DND-41 (cell line): ENCODE measurements around the gene MICAL2.
A peak's percentile ranks its signal among the peaks of the same experiment; 100 is the strongest.

ENCODE experiments used
- ATAC-seq: fragments of 200-7000 bp; cut with Tn5 transposase; 3 replicates; pipeline ENCODE4 v1.9.1; 2021; ENCODE audit warnings: low read depth; ENCODE audit not compliant: insufficient read depth
- DNase-seq: peaks from one replicate; pipeline ENCODE4 v3.0.0-alpha.2; 2020
- H2AFZ ChIP-seq: 2 replicates; pipeline ENCODE4 v1.6.0; 2012; ENCODE audit warnings: low read depth, low read length
- H3K27ac ChIP-seq: 2 replicates; pipeline ENCODE4 v1.5.1; 2012; ENCODE audit warnings: low read length, inconsistent platforms
- H3K27me3 ChIP-seq: fragments of 200-600 bp; sonication (generic); 2 replicates; pipeline ENCODE4 v1.6.0; 2012; ENCODE audit warnings: low read length, mild to moderate bottlenecking, inconsistent platforms; ENCODE audit not compliant: insufficient read depth, poor library complexity
- H3K36me3 ChIP-seq: 2 replicates; pipeline ENCODE4 v1.5.1; 2012; ENCODE audit warnings: low read length, inconsistent platforms; ENCODE audit not compliant: insufficient read depth
- H3K4me1 ChIP-seq: 2 replicates; pipeline ENCODE4 v1.5.1; 2012; ENCODE audit warnings: mild to moderate bottlenecking, low read length; ENCODE audit not compliant: insufficient read depth
- H3K4me2 ChIP-seq: 2 replicates; pipeline ENCODE4 v1.6.0; 2012; ENCODE audit warnings: mild to moderate bottlenecking, moderate library complexity, low read length, inconsistent platforms; ENCODE audit not compliant: insufficient read depth
- H3K4me3 ChIP-seq, 2 experiments: fragments of 200-600 bp in 1 of 2; shearing (Covaris generic) in 1 of 2; 2 replicates each; pipeline ENCODE4 v1.5.1; 2012 to 2016; ENCODE audit warnings: inconsistent platforms in 2 of 2, low read length in 2 of 2, mild to moderate bottlenecking in 2 of 2, low read depth in 1 of 2, moderate library complexity in 1 of 2
- H3K79me2 ChIP-seq: 2 replicates; pipeline ENCODE4 v1.6.0; 2012; ENCODE audit warnings: low read length, inconsistent platforms; ENCODE audit not compliant: insufficient read depth
- H3K9ac ChIP-seq: 2 replicates; pipeline ENCODE4 v1.6.0; 2012; ENCODE audit warnings: low read depth, mild to moderate bottlenecking, inconsistent platforms, low read length, moderate library complexity
- H3K9me3 ChIP-seq: 2 replicates; pipeline ENCODE4 v1.5.1; 2012; ENCODE audit warnings: low read length, moderate library complexity, mild to moderate bottlenecking, inconsistent platforms; ENCODE audit not compliant: insufficient read depth, severe bottlenecking
- H4K20me1 ChIP-seq: 2 replicates; pipeline ENCODE4 v1.6.0; 2012; ENCODE audit warnings: low read length; ENCODE audit not compliant: insufficient read depth
- EZH2 ChIP-seq: IDR thresholded peaks from 3 replicates; pipeline ENCODE4 v1.6.1; 2012; ENCODE audit warnings: borderline replicate concordance, low read depth, mild to moderate bottlenecking, moderate library complexity, low read length, inconsistent platforms; ENCODE audit not compliant: severe bottlenecking
- TF ChIP-seq, protein P1 (sequence below): IDR thresholded peaks from 2 replicates; pipeline ENCODE4 v1.5.1; 2012; ENCODE audit warnings: borderline replicate concordance, low read length, moderate library complexity, mild to moderate bottlenecking; ENCODE audit not compliant: poor library complexity, severe bottlenecking; ENCODE audit errors: extremely low read depth

MICAL2 gene

GRCh38 chr11:12160680-12161079 lies 50.3 kb downstream of the MICAL2 start:
- Histone ChIP-seq H3K9me3 (no peaks in the 10 kb centered on the region), H4K20me1 (no peaks in the 10 kb centered on the region), H3K79me2 (no peaks in the 10 kb centered on the region), H3K27me3 (no peaks in the 10 kb centered on the region), H2AFZ (no peak overlapping the region), H3K4me1 (peaks cover 19% of the 10 kb centered on the region), H3K36me3 (no peaks in the 10 kb centered on the region), H3K9ac (no peak overlapping the region), H3K4me2 (no peak overlapping the region), H3K4me3 (no peak overlapping the region), H3K27ac (no peak overlapping the region)
- TF ChIP-seq, protein P1, sequence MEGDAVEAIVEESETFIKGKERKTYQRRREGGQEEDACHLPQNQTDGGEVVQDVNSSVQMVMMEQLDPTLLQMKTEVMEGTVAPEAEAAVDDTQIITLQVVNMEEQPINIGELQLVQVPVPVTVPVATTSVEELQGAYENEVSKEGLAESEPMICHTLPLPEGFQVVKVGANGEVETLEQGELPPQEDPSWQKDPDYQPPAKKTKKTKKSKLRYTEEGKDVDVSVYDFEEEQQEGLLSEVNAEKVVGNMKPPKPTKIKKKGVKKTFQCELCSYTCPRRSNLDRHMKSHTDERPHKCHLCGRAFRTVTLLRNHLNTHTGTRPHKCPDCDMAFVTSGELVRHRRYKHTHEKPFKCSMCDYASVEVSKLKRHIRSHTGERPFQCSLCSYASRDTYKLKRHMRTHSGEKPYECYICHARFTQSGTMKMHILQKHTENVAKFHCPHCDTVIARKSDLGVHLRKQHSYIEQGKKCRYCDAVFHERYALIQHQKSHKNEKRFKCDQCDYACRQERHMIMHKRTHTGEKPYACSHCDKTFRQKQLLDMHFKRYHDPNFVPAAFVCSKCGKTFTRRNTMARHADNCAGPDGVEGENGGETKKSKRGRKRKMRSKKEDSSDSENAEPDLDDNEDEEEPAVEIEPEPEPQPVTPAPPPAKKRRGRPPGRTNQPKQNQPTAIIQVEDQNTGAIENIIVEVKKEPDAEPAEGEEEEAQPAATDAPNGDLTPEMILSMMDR = no peak
- TF ChIP-seq EZH2 = no peak
- no peak for DNase-seq
- ATAC-seq = no peak

DNA sequence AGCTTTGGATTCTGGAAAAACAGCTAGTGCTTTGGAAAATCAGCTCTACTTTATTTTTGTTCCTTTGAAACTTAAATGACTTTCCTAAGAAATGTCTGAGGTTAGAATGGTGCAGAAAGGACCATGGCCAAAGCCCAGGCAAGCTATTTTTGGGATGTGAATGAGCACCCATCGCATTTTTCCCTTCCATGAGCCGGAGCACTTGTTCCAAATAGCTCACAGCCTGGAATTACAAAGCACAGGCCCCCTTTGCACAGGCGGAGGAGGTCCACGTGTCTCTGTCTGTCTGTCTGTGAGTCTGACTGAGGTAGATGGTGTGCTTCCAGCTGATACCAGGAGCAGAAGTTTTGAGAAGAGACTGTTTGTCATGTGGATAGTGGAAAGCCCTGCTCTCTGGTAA lies 50.7 kb downstream of the MICAL2 start:
- no peaks in the 10 kb centered on the region for H3K27me3 ChIP-seq
- H2AFZ ChIP-seq = no peak overlapping the region

GRCh38 chr11:12161603-12162350 lies 51.4 kb downstream of the MICAL2 start:
- DNase-seq (no peak), ATAC-seq (no peak)
- Histone ChIP-seq H2AFZ (no peak overlapping the region), H3K9ac (no peak overlapping the region), H3K36me3 (no peaks in the 10 kb centered on the region), H3K4me1 (peaks cover 15% of the 10 kb centered on the region), H3K79me2 (no peaks in the 10 kb centered on the region), H3K4me3 (no peak overlapping the region), H3K4me2 (no peak overlapping the region), H4K20me1 (no peaks in the 10 kb centered on the region), H3K27ac (no peak overlapping the region), H3K9me3 (no peaks in the 10 kb centered on the region), H3K27me3 (no peaks in the 10 kb centered on the region)
- no peak for TF ChIP-seq EZH2
- TF ChIP-seq, protein P1 = no peak

More for the DNA sequence above, 50.7 kb downstream of the MICAL2 start:
- Histone ChIP-seq H3K4me2 (no peak overlapping the region), H3K27ac (no peak overlapping the region), H3K36me3 (no peaks in the 10 kb centered on the region), H4K20me1 (no peaks in the 10 kb centered on the region), H3K4me1 (peaks cover 19% of the 10 kb centered on the region), H3K4me3 (no peak overlapping the region), H3K9ac (no peak overlapping the region), H3K79me2 (no peaks in the 10 kb centered on the region), H3K9me3 (no peaks in the 10 kb centered on the region)
- no peak for ATAC-seq
- no peak for DNase-seq
- TF ChIP-seq, protein P1 = no peak
- no peak for TF ChIP-seq EZH2

DNA sequence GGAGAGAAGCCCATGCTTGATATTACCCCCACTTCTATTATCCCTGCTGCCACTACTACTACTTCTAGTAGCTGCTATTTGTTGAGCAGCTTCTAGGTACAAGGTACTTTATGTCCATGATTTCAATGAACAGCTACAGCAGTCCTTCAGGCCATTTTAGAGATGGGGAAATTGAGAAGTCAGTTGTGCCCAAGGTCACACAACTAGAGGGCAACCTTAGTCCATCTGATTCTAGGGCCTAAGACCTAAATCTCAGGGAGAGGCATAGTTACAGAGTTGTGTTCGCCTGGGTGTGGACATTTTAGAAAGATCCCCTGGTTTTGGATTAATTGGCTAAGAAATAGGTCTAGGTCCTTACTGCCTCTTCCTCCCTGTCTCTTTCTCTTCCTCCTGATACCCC lies 52.3 kb downstream of the MICAL2 start:
- no peak overlapping the region for H3K4me3 ChIP-seq
- no peak overlapping the region for H3K4me2 ChIP-seq
- no peak for ATAC-seq
- DNase-seq = no peak
- H3K27me3 ChIP-seq = no peaks in the 10 kb centered on the region
- H3K36me3 ChIP-seq = no peaks in the 10 kb centered on the region
- H2AFZ ChIP-seq = no peak overlapping the region
- no peaks in the 10 kb centered on the region for H3K79me2 ChIP-seq
- peaks cover 6% of the 10 kb centered on the region for H3K4me1 ChIP-seq
- TF ChIP-seq, protein P1 = peak; percentile 11
- TF ChIP-seq EZH2 = no peak
- no peaks in the 10 kb centered on the region for H4K20me1 ChIP-seq
- H3K9ac ChIP-seq = no peak overlapping the region
- H3K9me3 ChIP-seq = no peaks in the 10 kb centered on the region
- H3K27ac ChIP-seq = no peak overlapping the region
